Karpas-422 (cell line): ENCODE measurements around the gene IAH1. TPM values are rescaled to one million over a fixed set of nuclear protein-coding genes. Genes with fewer than 3 reads are reported as not detected.

Experiments used
- DNase-seq: peaks from one replicate; pipeline ENCODE4 v3.0.0-alpha.2; 2015
- H2AFZ ChIP-seq: fragments of 200-600 bp; sonication (generic); 2 replicates; pipeline ENCODE4 v1.6.1; 2014; ENCODE audit warnings: antibody characterized with exemption, low read length, mixed read lengths
- H3K27ac ChIP-seq: fragments of 200-600 bp; sonication (generic); 2 replicates; pipeline ENCODE4 v1.5.1; 2014; ENCODE audit warnings: mild to moderate bottlenecking, low read length, moderate library complexity
- H3K27me3 ChIP-seq: fragments of 200-600 bp; sonication (generic); 2 replicates; pipeline ENCODE4 v1.6.1; 2014; ENCODE audit warnings: low read length, mixed read lengths
- H3K36me3 ChIP-seq: fragments of 200-600 bp; sonication (generic); 2 replicates; pipeline ENCODE4 v1.6.1; 2014; ENCODE audit warnings: low read length, mixed read lengths; ENCODE audit not compliant: insufficient read depth
- H3K4me1 ChIP-seq: fragments of 200-600 bp; sonication (generic); 2 replicates; pipeline ENCODE4 v1.6.1; 2014; ENCODE audit warnings: mild to moderate bottlenecking, low read length, mixed read lengths
- H3K4me2 ChIP-seq: fragments of 200-600 bp; sonication (generic); 2 replicates; pipeline ENCODE4 v1.6.1; 2014; ENCODE audit warnings: low read length, low read depth, mild to moderate bottlenecking; ENCODE audit not compliant: poor library complexity, severe bottlenecking
- H3K4me3 ChIP-seq: fragments of 200-600 bp; sonication (generic); 2 replicates; pipeline ENCODE4 v1.5.1; 2014; ENCODE audit warnings: mild to moderate bottlenecking, antibody characterized with exemption, low read length, mixed read lengths
- H3K79me2 ChIP-seq: fragments of 200-600 bp; sonication (generic); 2 replicates; pipeline ENCODE4 v1.6.1; 2014; ENCODE audit warnings: mild to moderate bottlenecking, low read length, mixed read lengths
- H3K9ac ChIP-seq: fragments of 200-600 bp; sonication (generic); 2 replicates; pipeline ENCODE4 v1.6.0; 2014; ENCODE audit warnings: low read length
- H3K9me2 ChIP-seq: fragments of 200-600 bp; sonication (generic), shearing (Covaris generic); replicated peaks from 2 replicates; pipeline ENCODE4 v1.6.0; 2014; ENCODE audit warnings: mild to moderate bottlenecking, low read length, moderate library complexity; ENCODE audit not compliant: insufficient read depth
- H3K9me3 ChIP-seq: fragments of 300-700, 200-600 bp; sonication (generic); 2 replicates; pipeline ENCODE4 v1.6.1; 2014; ENCODE audit warnings: low read length, mixed read lengths
- H4K20me1 ChIP-seq: fragments of 200-600 bp; sonication (generic); 2 replicates; pipeline ENCODE4 v1.6.1; 2014; ENCODE audit warnings: mild to moderate bottlenecking, antibody characterized with exemption, low read length, low read depth; ENCODE audit not compliant: insufficient read depth
- total RNA-seq: library from RNA; depleted of rRNA; stranded (reverse); fragments of >200 nt; shearing (Covaris generic); gene quantifications from 2 replicates; pipeline ENCODE4 v1.2.3, GENCODE V29; 2014; ENCODE audit warnings: low replicate concordance; rRNA removed

IAH1 gene, protein sequence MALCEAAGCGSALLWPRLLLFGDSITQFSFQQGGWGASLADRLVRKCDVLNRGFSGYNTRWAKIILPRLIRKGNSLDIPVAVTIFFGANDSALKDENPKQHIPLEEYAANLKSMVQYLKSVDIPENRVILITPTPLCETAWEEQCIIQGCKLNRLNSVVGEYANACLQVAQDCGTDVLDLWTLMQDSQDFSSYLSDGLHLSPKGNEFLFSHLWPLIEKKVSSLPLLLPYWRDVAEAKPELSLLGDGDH
- 63.5 and 69.5 TPM in 2 replicates for total RNA-seq

GRCh38 chr2:9474361-9475057 lies at the start of gene IAH1:
TSS of gene IAH1 (plus strand) at chr2:9474551. CDS start at chr2:9474567, 16 bp downstream.
- DNase-seq, result peak; percentile 80
- H2AFZ ChIP-seq, result peak within 1 kb of the TSS; percentile 14; the same call in 1 of the 2 replicates
- H3K4me3 ChIP-seq, result peak within 1 kb of the TSS; percentile 76
- peak within 1 kb of the TSS; percentile 46 for H3K27ac ChIP-seq
- peak within 1 kb of the TSS; percentile 82 for H3K4me2 ChIP-seq
- H3K9me2 ChIP-seq, result no peaks in the 10 kb centered on the region
- H3K4me1 ChIP-seq, result peaks cover 19% of the 10 kb centered on the region
- H3K27me3 ChIP-seq, result no peaks in the 10 kb centered on the region
- H4K20me1 ChIP-seq, result no peaks in the 10 kb centered on the region
- no peaks in the 10 kb centered on the region for H3K9me3 ChIP-seq
- peak within 1 kb of the TSS; percentile 76 for H3K9ac ChIP-seq
- H3K79me2 ChIP-seq, result peaks cover 26% of the 10 kb centered on the region
- H3K36me3 ChIP-seq, result peaks cover 14% of the 10 kb centered on the region; the same call in 1 of the 2 replicates

- DNase-seq, result no peak
- Histone ChIP-seq H2AFZ (no peak overlapping the region), H3K4me1 (peaks cover 16% of the 10 kb centered on the region), H3K9me3 (no peaks in the 10 kb centered on the region), H3K9me2 (no peaks in the 10 kb centered on the region), H3K4me2 (no peak overlapping the region), H4K20me1 (no peaks in the 10 kb centered on the region), H3K27ac (no peak overlapping the region), H3K79me2 (peaks cover 38% of the 10 kb centered on the region), H3K36me3 (peaks cover 45% of the 10 kb centered on the region), H3K9ac (no peak overlapping the region), H3K4me3 (no peak overlapping the region), H3K27me3 (no peaks in the 10 kb centered on the region)
Measured at GRCh38 chr2:9428965-9429577, 45.3 kb upstream of the IAH1 start.

- H2AFZ ChIP-seq, result no peak overlapping the region
- no peaks in the 10 kb centered on the region for H3K9me3 ChIP-seq
- H3K9me2 ChIP-seq, result no peaks in the 10 kb centered on the region
- H3K79me2 ChIP-seq, result peaks cover 23% of the 10 kb centered on the region
- peaks cover 3% of the 10 kb centered on the region for H3K4me1 ChIP-seq
- H3K27ac ChIP-seq, result no peak overlapping the region
- no peaks in the 10 kb centered on the region for H4K20me1 ChIP-seq
- H3K4me3 ChIP-seq, result no peak overlapping the region
- peaks cover 53% of the 10 kb centered on the region for H3K36me3 ChIP-seq
- H3K27me3 ChIP-seq, result no peaks in the 10 kb centered on the region
- H3K9ac ChIP-seq, result no peak overlapping the region
- no peak overlapping the region for H3K4me2 ChIP-seq
- DNase-seq, result no peak
Measured at GRCh38 chr2:9430316-9431293, 43.7 kb upstream of the IAH1 start.

GRCh38 chr2:9434489-9434888 lies 39.9 kb upstream of the IAH1 start:
- no peaks in the 10 kb centered on the region for H4K20me1 ChIP-seq
- H3K9me2 ChIP-seq, result no peaks in the 10 kb centered on the region
- H2AFZ ChIP-seq, result no peak overlapping the region
- H3K79me2 ChIP-seq, result no peaks in the 10 kb centered on the region
- peaks cover 60% of the 10 kb centered on the region for H3K36me3 ChIP-seq
- H3K27me3 ChIP-seq, result no peaks in the 10 kb centered on the region
- H3K4me3 ChIP-seq, result no peak overlapping the region
- no peaks in the 10 kb centered on the region for H3K4me1 ChIP-seq
- H3K27ac ChIP-seq, result no peak overlapping the region
- DNase-seq, result no peak
- H3K9me3 ChIP-seq, result no peaks in the 10 kb centered on the region
- H3K9ac ChIP-seq, result no peak overlapping the region
- H3K4me2 ChIP-seq, result no peak overlapping the region

DNA sequence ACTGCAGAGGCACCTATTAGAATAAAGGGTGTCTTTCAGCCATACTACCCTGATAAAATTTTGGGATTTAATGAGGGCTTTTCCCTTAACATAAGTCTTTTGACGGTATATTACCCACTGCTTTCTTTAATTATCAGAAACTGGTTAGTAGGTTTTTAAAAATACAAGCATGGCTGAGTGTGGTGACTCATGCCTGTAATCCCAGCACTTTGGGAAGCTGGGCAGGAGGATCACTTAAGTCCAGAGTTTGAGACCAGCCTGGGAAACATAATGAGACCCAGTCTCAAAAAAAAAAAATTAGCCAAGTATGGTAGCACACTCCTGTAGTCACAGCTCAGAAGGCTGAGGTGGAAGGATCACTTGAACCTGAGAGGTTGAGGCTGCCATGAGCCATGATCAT lies 34.8 kb upstream of the IAH1 start:
- H3K9me2 ChIP-seq, result no peaks in the 10 kb centered on the region
- H3K9ac ChIP-seq, result no peak overlapping the region

GRCh38 chr2:9440058-9440727 lies 34.2 kb upstream of the IAH1 start:
- Histone ChIP-seq H3K36me3 (peaks cover 53% of the 10 kb centered on the region; the same call in 1 of the 2 replicates), H3K9ac (no peak overlapping the region), H3K4me2 (no peak overlapping the region), H3K4me1 (no peaks in the 10 kb centered on the region), H3K79me2 (no peaks in the 10 kb centered on the region), H4K20me1 (no peaks in the 10 kb centered on the region), H3K9me3 (no peaks in the 10 kb centered on the region), H3K9me2 (no peaks in the 10 kb centered on the region), H3K4me3 (no peak overlapping the region), H3K27me3 (no peaks in the 10 kb centered on the region), H2AFZ (no peak overlapping the region), H3K27ac (no peak overlapping the region)
- DNase-seq, result no peak

More for the DNA sequence above, 34.8 kb upstream of the IAH1 start:
- Histone ChIP-seq H3K27ac (no peak overlapping the region), H3K79me2 (no peaks in the 10 kb centered on the region), H3K4me1 (no peaks in the 10 kb centered on the region), H4K20me1 (no peaks in the 10 kb centered on the region), H3K4me2 (no peak overlapping the region), H3K9me3 (no peaks in the 10 kb centered on the region), H3K4me3 (no peak overlapping the region), H2AFZ (no peak overlapping the region), H3K27me3 (no peaks in the 10 kb centered on the region), H3K36me3 (peaks cover 58% of the 10 kb centered on the region; the same call in 1 of the 2 replicates)
- DNase-seq, result no peak

DNA sequence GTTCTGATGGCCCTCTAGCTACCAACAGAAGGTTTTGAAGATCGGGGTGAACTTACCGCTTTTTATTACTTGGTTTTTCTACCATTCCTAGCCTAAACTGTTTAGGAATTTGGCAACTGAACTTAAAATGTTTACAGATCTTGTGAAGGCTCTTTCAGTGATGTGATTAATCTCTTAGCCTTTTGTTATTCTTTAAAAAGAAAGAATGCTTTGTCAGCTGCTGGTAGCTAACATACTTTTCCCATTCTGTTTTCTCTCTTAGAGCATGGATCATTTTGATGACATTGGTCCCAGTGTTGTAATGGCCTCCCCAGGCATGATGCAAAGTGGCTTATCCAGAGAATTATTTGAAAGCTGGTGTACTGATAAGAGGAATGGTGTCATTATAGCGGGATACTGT lies 32.8 kb upstream of the IAH1 start:
- Histone ChIP-seq H3K4me2 (no peak overlapping the region), H4K20me1 (no peaks in the 10 kb centered on the region), H3K4me3 (no peak overlapping the region), H3K27me3 (no peaks in the 10 kb centered on the region), H3K27ac (no peak overlapping the region), H3K79me2 (no peaks in the 10 kb centered on the region), H3K9me2 (no peaks in the 10 kb centered on the region), H3K9ac (no peak overlapping the region), H2AFZ (no peak overlapping the region), H3K36me3 (peaks cover 58% of the 10 kb centered on the region; the same call in 1 of the 2 replicates), H3K4me1 (no peaks in the 10 kb centered on the region), H3K9me3 (no peaks in the 10 kb centered on the region)
- DNase-seq, result no peak
